ENCODE measurements around the gene FRYL. TPM values are rescaled to one million over a fixed set of nuclear protein-coding genes. Genes with fewer than 3 reads are reported as not detected.

FRYL gene
- total RNA-seq, 1 experiment from 2014 or later: 47.7 TPM

GRCh38 chr4:48753159-48753558 lies 26.9 kb downstream of the FRYL start:
- DNase-seq (ENCODE audit: low read depth, low spot score) (no peak), ATAC-seq (no peak)
- POLR2A ChIA-PET: no interaction called here
- Histone ChIP-seq H3K4me3 (replicated peaks in 1 of 2; ENCODE audit: low read depth in 1 of 2, low read length in 2 of 2) (no peak overlapping the region), H3K79me2 (ENCODE audit: insufficient read depth, low read length) (peaks cover 83% of the 10 kb centered on the region), H3K4me2 (ENCODE audit: low read length) (no peak overlapping the region), H4K20me1 (ENCODE audit: insufficient read depth) (no peaks in the 10 kb centered on the region), H3K36me3 (ENCODE audit: control insufficient read depth in 1 of 2, insufficient read depth in 2 of 2, low read length in 2 of 2) (no peaks in the 10 kb centered on the region), H3K27ac (ENCODE audit: low read depth, low read length) (no peak overlapping the region), H3K9me3 (ENCODE audit: control insufficient read depth in 1 of 2, insufficient read depth in 1 of 2, low read depth in 1 of 2, low read length in 2 of 2) (no peaks in the 10 kb centered on the region), H3K4me1 (ENCODE audit: control insufficient read depth in 1 of 2, insufficient read depth in 2 of 2, low read length in 2 of 2) (no peaks in the 10 kb centered on the region), H2AFZ (ENCODE audit: low read depth, low read length, poor library complexity, severe bottlenecking) (no peak overlapping the region), H3K9ac (ENCODE audit: low read length) (no peak overlapping the region), H3K27me3 (ENCODE audit: insufficient read depth, low read length) (no peaks in the 10 kb centered on the region), H3K9me2 (ENCODE audit: insufficient read depth) (no peaks in the 10 kb centered on the region)
- BruUV-seq (replicated peaks): no TSS peak
- CTCF ChIA-PET: no interaction called here
- RAD21 ChIA-PET (ENCODE audit: low non-redundant PET in 1 of 2, low total read pairs in 2 of 2, uncharacterized antibody in 2 of 2, unreplicated experiment in 2 of 2): no interaction called here
- TF ChIP-seq EZH2phosphoT487 (IDR thresholded peaks at IDR 0.05; ENCODE audit: borderline replicate concordance) (no peak), YY1 (IDR thresholded peaks at IDR 0.05; ENCODE audit: extremely low read depth, insufficient replicate concordance, low read depth, low read length) (no peak), CEBPB (IDR thresholded peaks at IDR 0.05; ENCODE audit: low read depth) (no peak)
- intact Hi-C loops (cut with micrococcal nuclease): no loop called here

GRCh38 chr4:48752726-48753125 lies 27.4 kb downstream of the FRYL start:
- ChIA-PET RAD21 (ENCODE audit: low non-redundant PET in 1 of 2, low total read pairs in 2 of 2, uncharacterized antibody in 2 of 2, unreplicated experiment in 2 of 2) (no interaction called here), POLR2A (no interaction called here), CTCF (no interaction called here)
- Histone ChIP-seq H3K4me1 (ENCODE audit: control insufficient read depth in 1 of 2, insufficient read depth in 2 of 2, low read length in 2 of 2) (no peaks in the 10 kb centered on the region), H3K36me3 (ENCODE audit: control insufficient read depth in 1 of 2, insufficient read depth in 2 of 2, low read length in 2 of 2) (no peaks in the 10 kb centered on the region), H4K20me1 (ENCODE audit: insufficient read depth) (no peaks in the 10 kb centered on the region), H3K4me2 (ENCODE audit: low read length) (no peak overlapping the region), H3K27ac (ENCODE audit: low read depth, low read length) (no peak overlapping the region), H3K4me3 (replicated peaks in 1 of 2; ENCODE audit: low read depth in 1 of 2, low read length in 2 of 2) (no peak overlapping the region), H3K9ac (ENCODE audit: low read length) (no peak overlapping the region), H3K9me3 (ENCODE audit: control insufficient read depth in 1 of 2, insufficient read depth in 1 of 2, low read depth in 1 of 2, low read length in 2 of 2) (no peaks in the 10 kb centered on the region), H3K27me3 (ENCODE audit: insufficient read depth, low read length) (no peaks in the 10 kb centered on the region), H3K9me2 (ENCODE audit: insufficient read depth) (no peaks in the 10 kb centered on the region), H2AFZ (ENCODE audit: low read depth, low read length, poor library complexity, severe bottlenecking) (no peak overlapping the region), H3K79me2 (ENCODE audit: insufficient read depth, low read length) (peaks cover 87% of the 10 kb centered on the region)
- no peak for TF ChIP-seq POLR2A (IDR thresholded peaks at IDR 0.05; ENCODE audit: borderline replicate concordance, extremely low read depth, insufficient read depth, insufficient read length)
- no peak for TF ChIP-seq EGR1 (IDR thresholded peaks at IDR 0.05; ENCODE audit: low read depth)
- no peak for TF ChIP-seq CBX3 (IDR thresholded peaks at IDR 0.05; ENCODE audit: low read depth)
- no peak for TF ChIP-seq RAD21 (IDR thresholded peaks at IDR 0.05; ENCODE audit: low read depth)
- TF ChIP-seq CEBPB (IDR thresholded peaks at IDR 0.05; ENCODE audit: low read depth): no peak
- no peak for TF ChIP-seq ZNF274 (IDR thresholded peaks at IDR 0.05; ENCODE audit: low read depth, low read length)
- no peak for TF ChIP-seq POLR2AphosphoS5 (IDR thresholded peaks at IDR 0.05; ENCODE audit: low read depth, low read length)
- TF ChIP-seq, protein P1, sequence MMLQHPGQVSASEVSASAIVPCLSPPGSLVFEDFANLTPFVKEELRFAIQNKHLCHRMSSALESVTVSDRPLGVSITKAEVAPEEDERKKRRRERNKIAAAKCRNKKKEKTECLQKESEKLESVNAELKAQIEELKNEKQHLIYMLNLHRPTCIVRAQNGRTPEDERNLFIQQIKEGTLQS (IDR thresholded peaks at IDR 0.05): no peak
- TF ChIP-seq EZH2 (IDR thresholded peaks at IDR 0.05): no peak
- no peak for TF ChIP-seq ELF1 (IDR thresholded peaks at IDR 0.05; ENCODE audit: borderline replicate concordance, low read depth)
- TF ChIP-seq EZH2phosphoT487 (IDR thresholded peaks at IDR 0.05; ENCODE audit: borderline replicate concordance): no peak
- no peak for TF ChIP-seq ZFX (IDR thresholded peaks at IDR 0.05)
- TF ChIP-seq SIN3A (IDR thresholded peaks at IDR 0.05; ENCODE audit: low read depth): no peak
- ATAC-seq (no peak), DNase-seq (ENCODE audit: low read depth, low spot score) (no peak)
- intact Hi-C loops (cut with micrococcal nuclease): no loop called here
- no TSS peak for BruUV-seq (replicated peaks)

All from HCT116 (cell line).